Neural progenitor cell (in vitro differentiated cells): ENCODE measurements around the gene TPP1. TPM values are rescaled to one million over a fixed set of nuclear protein-coding genes. Genes with fewer than 3 reads are reported as not detected.

Experiments used
- DNase-seq: peaks from one replicate; pipeline ENCODE4 v3.0.0-alpha.2; 2016; ENCODE audit warnings: low spot score
- H2AFZ ChIP-seq: fragments of 200-600 bp; sonication (generic); replicated peaks from 2 replicates; pipeline ENCODE4 v1.6.1; 2016; ENCODE audit warnings: antibody characterized with exemption
- H3F3A ChIP-seq: fragments of 200-600 bp; sonication (generic); 2 replicates; pipeline ENCODE4 v1.6.1; 2016; ENCODE audit warnings: antibody characterized with exemption, low read depth
- H3K27ac ChIP-seq: fragments of 200-600 bp; sonication (generic); 2 replicates; pipeline ENCODE4 v1.5.1; 2016; ENCODE audit warnings: mild to moderate bottlenecking
- H3K27me3 ChIP-seq: fragments of 200-600 bp; sonication (generic); 2 replicates; pipeline ENCODE4 v1.6.1; 2016; ENCODE audit warnings: mild to moderate bottlenecking, moderate library complexity
- H3K36me3 ChIP-seq: fragments of 200-600 bp; sonication (generic); 2 replicates; pipeline ENCODE4 v1.5.1; 2016
- H3K4me1 ChIP-seq: fragments of 200-600 bp; sonication (generic); 2 replicates; pipeline ENCODE4 v1.6.1; 2016; ENCODE audit warnings: mixed run types
- H3K4me2 ChIP-seq: fragments of 200-600 bp; sonication (generic); 2 replicates; pipeline ENCODE4 v1.6.1; 2016
- H3K4me3 ChIP-seq: fragments of 200-600 bp; sonication (generic); 2 replicates; pipeline ENCODE4 v1.5.1; 2016
- H3K79me2 ChIP-seq: fragments of 200-600 bp; sonication (generic); 2 replicates; pipeline ENCODE4 v1.6.1; 2016; ENCODE audit warnings: low read depth
- H3K9ac ChIP-seq: fragments of 200-600 bp; sonication (generic); 2 replicates; pipeline ENCODE4 v1.6.1; 2016
- H3K9me3 ChIP-seq: fragments of 200-600 bp; sonication (generic); 2 replicates; pipeline ENCODE4 v1.5.1; 2016; ENCODE audit warnings: low read depth
- H4K20me1 ChIP-seq: fragments of 200-600 bp; sonication (generic); 2 replicates; pipeline ENCODE4 v1.6.1; 2016; ENCODE audit warnings: low read depth
- H3K27ac Mint-ChIP-seq: 3 replicates; pipeline ENCODE4 v1.8.0; 2021; ENCODE audit warnings: mixed read lengths
- H3K27me3 Mint-ChIP-seq: 2 replicates; pipeline ENCODE4 v1.8.0; 2022; ENCODE audit warnings: low read depth, mild to moderate bottlenecking, inconsistent platforms, moderate library complexity, mixed read lengths; ENCODE audit not compliant: insufficient read depth
- H3K36me3 Mint-ChIP-seq: 3 replicates; pipeline ENCODE4 v1.8.0; 2021; ENCODE audit warnings: mixed read lengths
- H3K4me1 Mint-ChIP-seq: 3 replicates; pipeline ENCODE4 v1.8.0; 2021; ENCODE audit warnings: mixed read lengths
- H3K4me3 Mint-ChIP-seq: 3 replicates; pipeline ENCODE4 v1.8.0; 2021; ENCODE audit warnings: mild to moderate bottlenecking, moderate library complexity, mixed read lengths
- H3K9me3 Mint-ChIP-seq: 3 replicates; pipeline ENCODE4 v1.8.0; 2020; ENCODE audit warnings: mixed read lengths
- EZH2 ChIP-seq: fragments of 200-600 bp; sonication (generic); IDR thresholded peaks from 2 replicates; pipeline ENCODE4 v1.6.1; 2017; ENCODE audit warnings: antibody characterized with exemption, mild to moderate bottlenecking, moderate library complexity
- EZH2phosphoT487 ChIP-seq: fragments of 200-600 bp; sonication (generic); IDR thresholded peaks from 2 replicates; pipeline ENCODE4 v1.6.1; 2017; ENCODE audit warnings: antibody characterized with exemption
- total RNA-seq: library from RNA; depleted of rRNA; stranded (reverse); fragments of >200 nt; gene quantifications from 2 replicates; pipeline ENCODE4 v1.2.3, GENCODE V29; 2015; ENCODE audit warnings: low replicate concordance
- TF ChIP-seq, protein P1 (sequence below): fragments of 200-600 bp; sonication (generic); IDR thresholded peaks from 2 replicates; pipeline ENCODE4 v1.5.1; 2017; ENCODE audit warnings: antibody characterized with exemption, mild to moderate bottlenecking

TPP1 gene
- total RNA-seq, 1 donor from 2014 or later, result 9.9 TPM

DNA sequence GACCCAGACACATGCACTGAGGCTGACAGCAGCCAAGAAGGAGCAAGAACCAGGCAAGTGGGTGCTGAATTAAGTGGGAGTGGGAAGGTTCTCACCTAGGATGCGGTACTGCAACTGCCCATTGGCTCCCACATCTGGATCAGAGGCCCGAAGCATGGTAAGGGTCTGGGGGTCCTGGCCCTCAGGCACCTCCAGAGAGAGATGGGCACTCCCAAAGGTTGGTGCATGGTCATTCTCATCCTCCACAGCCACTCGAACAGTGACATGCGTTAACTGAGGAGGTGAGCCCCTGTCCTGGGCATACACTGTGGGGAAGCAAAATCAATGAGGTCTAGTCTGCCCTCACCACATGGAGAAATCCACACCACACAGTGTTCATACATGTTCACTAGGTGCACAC is 9.3 kb upstream of the TPP1 start:
- no peaks in the 10 kb centered on the region for H3K9me3 Mint-ChIP-seq

DNA sequence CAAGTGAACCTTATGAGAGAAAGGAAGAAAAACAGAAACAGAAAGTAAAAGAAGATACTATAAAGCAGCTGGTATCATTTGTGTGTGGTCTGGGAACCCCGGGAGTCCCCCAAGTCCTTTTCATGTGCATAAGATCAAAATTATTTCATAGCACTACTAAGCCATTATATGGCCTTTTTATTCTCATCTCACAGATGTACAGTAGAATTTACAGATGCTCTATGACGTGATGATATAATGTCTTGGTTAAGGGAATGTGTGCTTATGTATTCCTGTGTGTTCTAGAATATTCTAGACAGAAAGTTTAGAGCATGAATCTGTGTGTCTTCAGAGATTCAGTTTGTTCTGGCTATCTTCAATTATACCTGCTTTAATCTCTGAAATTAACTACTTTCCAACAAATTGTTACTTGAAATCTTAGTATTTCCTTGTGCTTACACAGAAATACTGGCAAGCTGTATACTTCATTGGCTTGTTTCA is 8.6 kb upstream of the TPP1 start:
- peaks cover 3% of the 10 kb centered on the region for H3K4me1 ChIP-seq
- no peak for DNase-seq
- H3K79me2 ChIP-seq, result no peaks in the 10 kb centered on the region
- H3F3A ChIP-seq, result peaks cover 9% of the 10 kb centered on the region
- no peaks in the 10 kb centered on the region for H3K9me3 ChIP-seq
- no peak overlapping the region for H3K27ac ChIP-seq
- H3K4me3 ChIP-seq, result no peak overlapping the region
- no peak overlapping the region for H2AFZ ChIP-seq
- H3K36me3 ChIP-seq, result no peaks in the 10 kb centered on the region
- Mint-ChIP-seq H3K4me1 (no peaks in the 10 kb centered on the region), H3K36me3 (peaks cover 39% of the 10 kb centered on the region), H3K27ac (no peak overlapping the region), H3K4me3 (no peak overlapping the region), H3K9me3 (no peaks in the 10 kb centered on the region), H3K27me3 (peaks cover 6% of the 10 kb centered on the region)
- peaks cover 40% of the 10 kb centered on the region for H3K27me3 ChIP-seq
- no peak overlapping the region for H3K4me2 ChIP-seq
- TF ChIP-seq EZH2 (no peak), EZH2phosphoT487 (no peak)
- TF ChIP-seq, protein P1, sequence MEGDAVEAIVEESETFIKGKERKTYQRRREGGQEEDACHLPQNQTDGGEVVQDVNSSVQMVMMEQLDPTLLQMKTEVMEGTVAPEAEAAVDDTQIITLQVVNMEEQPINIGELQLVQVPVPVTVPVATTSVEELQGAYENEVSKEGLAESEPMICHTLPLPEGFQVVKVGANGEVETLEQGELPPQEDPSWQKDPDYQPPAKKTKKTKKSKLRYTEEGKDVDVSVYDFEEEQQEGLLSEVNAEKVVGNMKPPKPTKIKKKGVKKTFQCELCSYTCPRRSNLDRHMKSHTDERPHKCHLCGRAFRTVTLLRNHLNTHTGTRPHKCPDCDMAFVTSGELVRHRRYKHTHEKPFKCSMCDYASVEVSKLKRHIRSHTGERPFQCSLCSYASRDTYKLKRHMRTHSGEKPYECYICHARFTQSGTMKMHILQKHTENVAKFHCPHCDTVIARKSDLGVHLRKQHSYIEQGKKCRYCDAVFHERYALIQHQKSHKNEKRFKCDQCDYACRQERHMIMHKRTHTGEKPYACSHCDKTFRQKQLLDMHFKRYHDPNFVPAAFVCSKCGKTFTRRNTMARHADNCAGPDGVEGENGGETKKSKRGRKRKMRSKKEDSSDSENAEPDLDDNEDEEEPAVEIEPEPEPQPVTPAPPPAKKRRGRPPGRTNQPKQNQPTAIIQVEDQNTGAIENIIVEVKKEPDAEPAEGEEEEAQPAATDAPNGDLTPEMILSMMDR, result no peak
- no peak overlapping the region for H3K9ac ChIP-seq
- peaks cover 4% of the 10 kb centered on the region for H4K20me1 ChIP-seq

More for the DNA sequence above, 9.3 kb upstream of the TPP1 start:
- H4K20me1 ChIP-seq, result peaks cover 4% of the 10 kb centered on the region
- H3K36me3 Mint-ChIP-seq, result peaks cover 41% of the 10 kb centered on the region
- no peaks in the 10 kb centered on the region for H3K36me3 ChIP-seq
- no peak overlapping the region for H3K4me2 ChIP-seq
- H3K9ac ChIP-seq, result no peak overlapping the region
- H3F3A ChIP-seq, result peaks cover 9% of the 10 kb centered on the region
- TF ChIP-seq, protein P1, result no peak
- no peak for TF ChIP-seq EZH2
- TF ChIP-seq EZH2phosphoT487, result no peak
- H3K79me2 ChIP-seq, result no peaks in the 10 kb centered on the region
- peaks cover 7% of the 10 kb centered on the region for H3K27me3 Mint-ChIP-seq
- no peaks in the 10 kb centered on the region for H3K4me1 Mint-ChIP-seq
- no peak overlapping the region for H3K4me3 ChIP-seq
- H3K27ac Mint-ChIP-seq, result no peak overlapping the region
- DNase-seq, result no peak
- peaks cover 3% of the 10 kb centered on the region for H3K4me1 ChIP-seq
- H3K27ac ChIP-seq, result no peak overlapping the region
- peaks cover 40% of the 10 kb centered on the region for H3K27me3 ChIP-seq
- no peak overlapping the region for H3K4me3 Mint-ChIP-seq
- H3K9me3 ChIP-seq, result no peaks in the 10 kb centered on the region
- no peak overlapping the region for H2AFZ ChIP-seq

DNA sequence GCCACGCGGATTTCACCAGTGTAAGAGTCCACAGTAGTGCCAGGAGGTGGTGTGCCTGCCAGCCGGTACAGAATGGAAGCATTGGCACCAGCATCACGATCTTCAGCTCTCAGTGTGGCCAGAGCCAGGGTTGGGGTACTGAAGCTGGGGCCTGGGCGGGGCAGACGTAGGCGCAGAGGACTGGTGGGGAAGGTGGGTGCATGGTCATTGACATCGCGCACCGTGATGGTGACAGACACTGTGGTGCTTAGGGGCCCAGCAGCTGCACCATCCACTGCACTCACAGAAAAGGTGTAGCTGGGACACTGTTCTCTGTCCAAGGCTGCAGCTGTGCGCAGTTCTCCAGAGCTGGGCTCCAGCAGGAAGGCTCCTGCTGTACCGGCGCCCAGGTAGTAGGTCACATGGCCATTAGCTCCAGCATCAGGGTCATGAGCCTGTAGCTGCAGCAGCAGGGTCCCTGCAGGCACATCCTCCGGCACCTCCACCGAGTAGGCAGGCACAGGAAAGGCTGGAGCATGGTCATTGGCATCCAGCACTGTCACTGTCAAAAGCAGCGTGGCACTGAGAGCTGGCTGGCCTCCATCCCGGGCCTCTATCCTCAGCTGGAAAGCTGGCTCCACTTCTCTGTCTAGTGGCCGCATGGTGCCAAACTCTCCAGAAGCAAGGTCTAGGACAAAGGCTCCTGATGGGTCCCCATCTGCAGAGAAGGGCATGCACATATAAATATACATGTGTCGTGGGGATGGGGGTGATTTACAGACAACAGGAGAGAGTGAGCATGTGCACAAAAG is 7.9 kb upstream of the TPP1 start:
- no peak overlapping the region for H3K27ac Mint-ChIP-seq
- Histone ChIP-seq H3K36me3 (no peaks in the 10 kb centered on the region), H3K9ac (no peak overlapping the region), H2AFZ (no peak overlapping the region), H3K4me1 (peaks cover 3% of the 10 kb centered on the region), H3K79me2 (no peaks in the 10 kb centered on the region), H3K27ac (no peak overlapping the region), H3K9me3 (no peaks in the 10 kb centered on the region), H4K20me1 (peaks cover 4% of the 10 kb centered on the region), H3K4me3 (no peak overlapping the region), H3K4me2 (no peak overlapping the region), H3K27me3 (peaks cover 37% of the 10 kb centered on the region), H3F3A (peaks cover 9% of the 10 kb centered on the region)
- no peak for DNase-seq
- TF ChIP-seq EZH2, result no peak
- TF ChIP-seq EZH2phosphoT487, result no peak
- TF ChIP-seq, protein P1, result no peak
- no peaks in the 10 kb centered on the region for H3K9me3 Mint-ChIP-seq
- H3K4me1 Mint-ChIP-seq, result no peaks in the 10 kb centered on the region
- H3K27me3 Mint-ChIP-seq, result peaks cover 4% of the 10 kb centered on the region
- no peak overlapping the region for H3K4me3 Mint-ChIP-seq
- H3K36me3 Mint-ChIP-seq, result peaks cover 37% of the 10 kb centered on the region
